GM12801 (cell line): ENCODE results near the gene ELOB.

Experiments
- CTCF ChIP-seq: IDR thresholded peaks from one replicate; pipeline ENCODE4 v1.5.1; 2011; ENCODE audit warnings: control low read depth; ENCODE audit not compliant: insufficient read length; ENCODE audit errors: extremely low read depth

Gene ELOB

GRCh38 chr16:2773188-2773968 is 3.7 kb downstream of the ELOB start:
- no peak for TF ChIP-seq CTCF

- TF ChIP-seq CTCF: no peak
Measured at GRCh38 chr16:2771496-2772402, 5.3 kb downstream of the ELOB start.

GRCh38 chr16:2770057-2770951 is 6.8 kb downstream of the ELOB start:
- TF ChIP-seq CTCF: no peak

GRCh38 chr16:2769675-2770056 is 7.4 kb downstream of the ELOB start:
- no peak for TF ChIP-seq CTCF

GRCh38 chr16:2769100-2769529 is 8.0 kb downstream of the ELOB start:
- no peak for TF ChIP-seq CTCF

- TF ChIP-seq CTCF: no peak
Measured at GRCh38 chr16:2768403-2769089, 8.5 kb downstream of the ELOB start.
